Spinal cord (tissue), 10 donors: ENCODE data around the gene MOCS1. TPM values are rescaled to one million over a fixed set of nuclear protein-coding genes. Genes with fewer than 3 reads are reported as not detected.
"Not testable (repeated sequence)": the region's sequence is repeated elsewhere in the genome, so short reads cannot be mapped to it uniquely, and the experiment has no call there.

Experiments
- DNase-seq, 6 donors: peaks; one replicate each; pipeline versions ENCODE4 v3.0.0 to v3.0.0-alpha.2; 2013 to 2015; ENCODE audit warnings: low spot score in 6 of 6, low read depth in 4 of 6
- H3K27ac ChIP-seq: one replicate; pipeline ENCODE4 v1.5.1; 2013; ENCODE audit warnings: low read depth, low read length, control low read depth
- H3K27me3 ChIP-seq: one replicate; pipeline ENCODE4 v1.6.1; 2013; ENCODE audit warnings: low read length; ENCODE audit not compliant: control insufficient read depth, insufficient read depth
- H3K36me3 ChIP-seq: one replicate; pipeline ENCODE4 v1.6.1; 2013; ENCODE audit warnings: low read length; ENCODE audit not compliant: control insufficient read depth, insufficient read depth
- H3K4me1 ChIP-seq: one replicate; pipeline ENCODE4 v1.6.1; 2013; ENCODE audit warnings: low read length; ENCODE audit not compliant: control insufficient read depth, insufficient read depth
- H3K4me3 ChIP-seq: one replicate; pipeline ENCODE4 v1.5.1; 2013; ENCODE audit warnings: low read depth, low read length, control low read depth
- H3K9me3 ChIP-seq: one replicate; pipeline ENCODE4 v1.6.1; 2013; ENCODE audit warnings: low read length; ENCODE audit not compliant: control insufficient read depth, insufficient read depth
- WGBS: methylation state at CpG from one replicate; pipeline ENCODE4 v1.1.5; 2013; ENCODE audit warnings: missing lambda C conversion rate; ENCODE audit not compliant: insufficient coverage; 5-methylcytosine and 5-hydroxymethylcytosine counted together
- long read RNA-seq, 4 donors: transcript quantifications; one replicate each; lab custom pipeline, GENCODE V29; 2026
- polyA plus RNA-seq, 2 donors: library from polyadenylated mRNA; unstranded; fragments of 120-200 nt; gene quantifications; one replicate each; pipeline ENCODE4 v1.2.1, GENCODE V29; 2013; ENCODE audit not compliant: insufficient read length in 2 of 2
- total RNA-seq, 2 donors: library from RNA; depleted of rRNA in 1 of 2; stranded (reverse); fragments of 120-200 nt in 1 of 2; fragments of >200 nt in 1 of 2; gene quantifications; one replicate each; pipeline versions ENCODE4 v1.2.3 to v1.2.4, GENCODE V29; 2013 to 2014
- donor health status: healthy.

Gene MOCS1
- total RNA-seq (10 to 100 TPM in 1 of 2 donors, 1 to 10 TPM in 1; 9.6 to 11.6 TPM), polyA plus RNA-seq (10 to 100 TPM; 13.5 to 15.4 TPM)
- long read RNA-seq, donor 1, partial matches to known transcripts, result 0 of 3 reads
- long read RNA-seq, donor 1, other reads (novel, unspliced or antisense), result 0 of 3 reads
- long read RNA-seq, donor 2, result 0 reads
- long read RNA-seq, donor 3, partial matches to known transcripts, result 0 of 1 reads
- long read RNA-seq, donor 3, other reads (novel, unspliced or antisense), result 0 of 1 reads
- long read RNA-seq, donor 4, partial matches to known transcripts, result 0 of 2 reads
- long read RNA-seq, donor 4, other reads (novel, unspliced or antisense), result 0 of 2 reads

- under 1% methylated on average over 44 of the region's 46 CpGs for WGBS
- H3K27me3 ChIP-seq, result no peaks in the 10 kb centered on the region
- peak within 1 kb of the TSS; percentile 56 for H3K4me3 ChIP-seq
- peak in 5 of 6 donors; percentile 23 to 87 (median 56) for DNase-seq
- no peaks in the 10 kb centered on the region for H3K9me3 ChIP-seq
- H3K27ac ChIP-seq, result no peak within 1 kb of the TSS
- peaks cover 8% of the 10 kb centered on the region for H3K4me1 ChIP-seq
- no peaks in the 10 kb centered on the region for H3K36me3 ChIP-seq
These were observed at the start of gene MOCS1 for GRCh38 chr6:39934131-39934757. TSS of gene MOCS1 (minus strand) at chr6:39934462. CDS start at chr6:39934417, 45 bp downstream.

DNA sequence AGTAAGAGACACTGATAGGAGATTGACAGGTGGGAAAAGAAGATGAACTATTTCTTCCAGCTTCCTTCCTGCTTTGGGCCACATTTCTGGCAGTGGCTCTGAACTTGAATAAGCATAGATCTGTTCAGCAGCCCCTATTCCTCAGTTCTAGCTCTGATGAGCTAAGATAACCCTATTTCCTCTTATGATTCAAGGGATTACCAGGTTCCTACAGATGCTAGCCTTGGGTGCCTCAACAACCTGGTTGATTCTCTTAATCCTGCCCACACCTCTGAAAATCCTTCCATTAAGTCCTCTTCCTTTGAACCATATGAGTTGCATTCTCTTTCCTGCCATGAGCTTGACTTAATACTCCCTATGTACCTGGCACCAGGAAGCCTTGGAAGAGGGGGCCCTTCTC, 49.8 kb upstream of the MOCS1 start:
- no peaks in the 10 kb centered on the region for H3K4me1 ChIP-seq
- H3K27ac ChIP-seq, result no peak overlapping the region
- H3K36me3 ChIP-seq, result no peaks in the 10 kb centered on the region
- no peak for DNase-seq
- peaks cover 3% of the 10 kb centered on the region for H3K27me3 ChIP-seq
- no peaks in the 10 kb centered on the region for H3K9me3 ChIP-seq
- no peak overlapping the region for H3K4me3 ChIP-seq

DNA sequence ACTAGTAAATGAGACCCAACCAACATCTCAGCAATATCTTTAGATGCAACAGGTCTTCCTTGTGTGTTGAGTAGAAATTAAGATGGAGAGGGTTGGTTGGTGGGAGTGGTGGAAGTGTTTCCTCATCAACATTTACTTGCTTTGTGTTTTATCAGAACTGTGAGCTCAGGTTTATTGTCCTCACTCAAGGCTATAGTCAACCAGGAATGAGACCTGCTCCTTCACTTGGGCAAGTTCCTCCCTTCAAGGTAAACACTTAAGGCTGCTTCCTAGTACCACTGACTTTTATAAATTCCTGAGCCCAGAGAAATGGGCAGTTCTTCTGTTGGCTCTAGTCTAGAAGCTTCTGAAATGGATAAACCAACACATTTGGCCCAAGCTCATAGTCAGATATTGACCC, 48.9 kb upstream of the MOCS1 start:
- Histone ChIP-seq H3K4me3 (no peak overlapping the region), H3K27me3 (peaks cover 3% of the 10 kb centered on the region), H3K36me3 (no peaks in the 10 kb centered on the region), H3K27ac (no peak overlapping the region), H3K4me1 (no peaks in the 10 kb centered on the region), H3K9me3 (no peaks in the 10 kb centered on the region)
- no peak for DNase-seq

DNA sequence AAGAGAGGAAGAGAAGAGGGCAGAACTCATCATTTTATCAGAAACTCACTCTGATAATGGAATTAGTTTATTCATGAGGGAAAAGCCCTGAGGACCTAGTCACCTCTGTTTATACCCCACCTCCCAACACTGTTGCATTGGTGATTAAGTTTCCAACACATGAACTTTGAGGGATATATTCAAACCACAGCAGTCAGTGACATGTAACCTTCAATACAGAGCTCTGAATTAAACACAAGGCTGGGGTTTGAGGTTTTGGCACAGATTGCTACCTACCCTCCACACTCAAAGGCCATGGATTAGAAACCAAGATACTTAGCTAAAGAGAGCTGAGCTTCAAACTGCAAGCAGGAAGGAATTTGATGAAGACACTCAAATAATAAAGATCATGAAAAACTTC, 48.5 kb upstream of the MOCS1 start:
- Histone ChIP-seq H3K36me3 (no peaks in the 10 kb centered on the region), H3K9me3 (no peaks in the 10 kb centered on the region), H3K4me3 (no peak overlapping the region), H3K4me1 (no peaks in the 10 kb centered on the region), H3K27ac (no peak overlapping the region), H3K27me3 (peaks cover 3% of the 10 kb centered on the region)
- DNase-seq, result no peak

GRCh38 chr6:39980839-39981580, 46.7 kb upstream of the MOCS1 start:
- peak; percentile 52 to 94 (median 64) for DNase-seq
- no peaks in the 10 kb centered on the region for H3K9me3 ChIP-seq
- 90% methylated on average over 2 of the region's 3 CpGs for WGBS

DNA sequence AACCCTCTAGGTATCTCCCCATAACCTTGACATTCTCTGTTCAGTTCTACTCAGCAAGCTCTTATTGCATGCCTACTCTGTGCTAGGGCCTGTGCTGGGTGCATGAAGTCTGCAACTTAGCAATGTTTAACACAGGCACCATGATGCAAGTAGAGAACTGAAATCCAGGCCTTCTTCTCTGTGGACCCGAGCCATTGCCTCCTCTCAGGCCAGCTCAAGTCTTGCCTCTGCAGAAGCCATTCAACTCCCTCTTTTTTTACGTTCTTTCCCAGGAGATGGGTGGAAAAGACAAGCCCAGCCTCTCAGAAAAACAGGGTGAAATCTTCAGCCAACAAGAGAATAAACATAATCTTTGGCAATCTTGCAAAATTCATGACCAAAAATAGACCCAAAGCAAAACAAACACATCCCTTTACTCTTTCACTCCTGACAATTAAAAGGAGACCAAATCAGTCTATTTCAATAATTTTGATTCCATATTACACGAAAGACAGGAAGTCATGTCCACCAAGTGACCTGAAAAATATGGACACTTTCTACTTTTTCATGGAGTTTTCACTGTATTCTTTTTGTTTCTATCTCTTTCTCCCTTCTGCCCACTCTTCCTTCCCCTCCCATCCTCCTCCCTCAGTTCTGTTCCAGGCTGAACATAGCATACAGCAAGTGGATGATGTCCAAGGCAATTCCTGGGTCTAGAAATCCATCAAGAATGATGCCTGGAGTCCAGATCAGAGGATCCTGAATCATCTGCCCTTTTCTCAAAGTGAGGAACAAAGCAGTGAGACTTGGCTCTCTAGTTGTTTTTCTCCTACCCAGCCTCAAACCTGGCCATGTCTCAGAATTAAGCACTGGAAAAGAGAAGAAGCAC, 45.4 kb upstream of the MOCS1 start:
- Histone ChIP-seq H3K27me3 (peaks cover 3% of the 10 kb centered on the region), H3K36me3 (no peaks in the 10 kb centered on the region), H3K9me3 (no peaks in the 10 kb centered on the region), H3K27ac (no peak overlapping the region), H3K4me1 (no peaks in the 10 kb centered on the region), H3K4me3 (no peak overlapping the region)
- WGBS, result 86% methylated on average over 3 of the region's 3 CpGs
- DNase-seq, result no peak

More at GRCh38 chr6:39980839-39981580, 46.7 kb upstream of the MOCS1 start:
- Histone ChIP-seq H3K27ac (no peak overlapping the region), H3K36me3 (no peaks in the 10 kb centered on the region), H3K4me1 (no peaks in the 10 kb centered on the region), H3K4me3 (no peak overlapping the region), H3K27me3 (peaks cover 3% of the 10 kb centered on the region)

GRCh38 chr6:39978240-39978639, 44.0 kb upstream of the MOCS1 start:
- Histone ChIP-seq H3K36me3 (no peaks in the 10 kb centered on the region), H3K4me1 (no peaks in the 10 kb centered on the region), H3K9me3 (no peaks in the 10 kb centered on the region), H3K4me3 (no peak overlapping the region), H3K27me3 (no peaks in the 10 kb centered on the region), H3K27ac (no peak overlapping the region)
- 94% methylated on average over 1 of the region's 1 CpG for WGBS
- DNase-seq, result no peak

DNA sequence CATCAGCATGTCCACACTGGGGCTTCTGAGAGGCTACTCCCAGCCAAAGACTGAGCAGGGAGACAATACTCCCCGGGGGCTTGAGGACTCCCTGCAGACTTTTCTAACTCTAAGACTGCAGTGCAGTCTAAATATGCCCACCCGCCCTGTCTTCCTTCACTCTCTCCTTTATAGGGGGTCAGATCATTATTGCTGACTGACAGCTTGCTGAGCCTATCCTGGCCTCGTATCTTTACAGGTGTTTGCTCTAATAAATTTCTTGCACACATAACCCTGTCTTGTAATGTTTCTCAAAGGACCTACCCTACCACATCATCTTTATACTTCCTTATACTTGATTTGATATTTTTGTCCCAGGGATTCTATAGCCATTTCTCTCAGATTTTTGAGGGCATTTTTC, 39.4 kb upstream of the MOCS1 start:
- Histone ChIP-seq H3K36me3 (no peaks in the 10 kb centered on the region), H3K4me1 (no peaks in the 10 kb centered on the region), H3K4me3 (no peak overlapping the region), H3K27ac (no peak overlapping the region), H3K27me3 (no peaks in the 10 kb centered on the region), H3K9me3 (no peaks in the 10 kb centered on the region)
- WGBS, result 68% methylated on average over 3 of the region's 3 CpGs
- no peak for DNase-seq

DNA sequence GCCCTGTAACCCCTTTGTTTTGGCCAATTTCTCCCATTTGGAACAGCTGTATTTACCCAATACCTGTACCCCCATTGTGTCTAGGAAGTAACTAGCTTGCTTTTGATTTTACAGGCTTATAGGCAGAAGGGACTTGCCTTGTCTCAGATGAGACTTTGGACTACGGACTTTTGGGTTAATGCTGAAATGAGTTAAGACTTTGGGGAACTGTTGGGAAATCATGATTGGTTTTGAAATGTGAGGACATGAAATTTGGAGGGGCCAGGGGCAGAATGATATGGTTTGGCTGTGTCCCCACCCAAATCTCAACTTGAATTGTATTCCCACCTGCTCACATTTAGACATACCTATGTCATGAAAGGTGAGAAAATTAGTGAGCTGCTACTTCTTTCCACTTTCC, 38.5 kb upstream of the MOCS1 start:
- not testable (repeated sequence) for H3K4me1 ChIP-seq, H3K9me3 ChIP-seq, H3K27me3 ChIP-seq, DNase-seq, H3K4me3 ChIP-seq, H3K36me3 ChIP-seq, H3K27ac ChIP-seq
- WGBS, result 100% methylated on average over 1 of the region's 1 CpG
